NT2/D1 (cell line): ENCODE data around the gene TNFSF9.

Experiments used
- YY1 ChIP-seq: IDR thresholded peaks from 2 replicates; pipeline ENCODE4 v1.6.1; 2011; ENCODE audit not compliant: insufficient read length, insufficient read depth
- ZNF274 ChIP-seq: IDR thresholded peaks from 2 replicates; pipeline ENCODE4 v1.6.1; 2011; ENCODE audit warnings: mild to moderate bottlenecking, low read depth, low read length

DNA sequence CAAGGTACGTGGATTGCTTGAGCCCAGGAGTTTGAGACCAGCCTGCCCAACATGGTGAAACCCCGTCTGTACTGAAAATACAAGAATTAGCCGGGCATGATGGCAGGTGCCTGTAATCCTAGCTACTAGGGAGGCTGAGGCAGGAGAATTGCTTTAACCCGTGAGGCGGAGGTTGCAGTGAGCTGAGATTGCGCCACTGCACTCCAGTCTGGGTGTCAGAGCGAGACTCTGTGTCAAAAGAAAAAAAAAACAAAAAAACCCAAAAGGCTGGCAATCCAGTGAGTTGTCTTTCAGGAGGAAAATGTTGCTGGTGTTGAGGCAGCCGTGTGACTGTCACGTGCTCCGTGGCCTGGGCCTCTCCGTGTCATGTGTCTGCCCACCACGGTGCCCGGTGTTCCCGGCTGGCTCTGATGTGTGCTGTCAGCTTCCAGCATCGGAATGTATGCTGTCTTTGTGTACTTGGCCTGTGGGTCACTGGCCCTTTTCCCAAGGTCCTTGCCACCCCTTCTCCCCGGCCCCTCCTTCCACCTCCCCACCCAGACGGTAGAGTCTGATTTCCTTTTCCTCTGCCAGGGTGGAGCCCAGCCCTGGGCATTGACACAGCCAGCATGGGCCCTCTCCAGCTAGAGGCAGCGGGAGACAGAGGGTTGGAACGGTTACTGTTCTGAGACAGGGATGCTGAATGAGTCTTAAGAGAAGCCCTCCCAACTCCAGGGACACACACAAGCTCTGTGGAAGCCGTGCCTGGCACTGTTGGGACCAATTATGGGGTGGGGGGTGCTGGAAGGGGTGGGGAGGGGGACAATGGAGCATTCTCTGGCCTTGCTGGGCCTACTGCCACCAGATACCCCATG, 21.5 kb upstream of the TNFSF9 start:
- TF ChIP-seq ZNF274: no peak
- no peak for TF ChIP-seq YY1
